Prostate gland (tissue), 2 donors: ENCODE data around the gene SPRTN. TPM values are rescaled to one million over a fixed set of nuclear protein-coding genes. Genes with fewer than 3 reads are reported as not detected.

Experiments used
- DNase-seq: peaks from one replicate; pipeline ENCODE4 v3.0.0-alpha.2; 2019; ENCODE audit warnings: low spot score
- H3K27ac ChIP-seq, 2 donors: fragments of 200-600 bp; sonication (generic); 2 replicates each; pipeline ENCODE4 v1.5.1; 2017 to 2019
- H3K27me3 ChIP-seq: fragments of 200-600 bp; sonication (generic); replicated peaks from 2 replicates; pipeline ENCODE4 v1.5.1; 2019; ENCODE audit not compliant: insufficient read depth
- H3K36me3 ChIP-seq, 2 donors: fragments of 200-600 bp; sonication (generic); 1 replicate in 1 of 2; 2 replicates in 1 of 2; pipeline versions ENCODE4 v1.5.1 to v1.8.1; 2017 to 2019
- H3K4me1 ChIP-seq: fragments of 200-600 bp; sonication (generic); replicated peaks from 2 replicates; pipeline ENCODE4 v1.5.1; 2019
- H3K4me3 ChIP-seq, 2 donors: fragments of 200-600 bp; sonication (generic); 2 replicates each; pipeline ENCODE4 v1.5.1; 2017 to 2019
- H3K9me3 ChIP-seq: fragments of 200-600 bp; sonication (generic); 2 replicates; pipeline ENCODE4 v1.5.1; 2017
- POLR2A ChIP-seq: fragments of 450-650 bp; IDR thresholded peaks from one replicate; pipeline ENCODE4 v1.6.1; 2016; ENCODE audit warnings: antibody characterized with exemption, mild to moderate bottlenecking
- POLR2AphosphoS5 ChIP-seq: sonication (generic); formaldehyde crosslinking; IDR thresholded peaks from one replicate; pipeline ENCODE4 v1.6.1; 2017; ENCODE audit warnings: antibody characterized with exemption
- WGBS: methylation state at CpG from one replicate; pipeline ENCODE4 v1.1.5; 2018; 5-methylcytosine and 5-hydroxymethylcytosine counted together
- intact Hi-C: fragments of 100-400 bp; cut with DNase I; formaldehyde crosslinking; loops from one replicate; pipeline ENCODE4 v1.14.2; 2022
- total RNA-seq, 2 donors: library from RNA; depleted of rRNA; stranded (reverse); fragments of >200 nt; gene quantifications; one replicate each; pipeline ENCODE4 v1.1.0, GENCODE V29; 2016
- TF ChIP-seq, protein P1 (sequence below), 4 experiments: fragments of 200-600 bp in 2 of 4; fragments of 450-650 bp in 2 of 4; sonication (generic) in 2 of 4; IDR thresholded peaks; 1 replicate in 3 of 4; 2 replicates in 1 of 4; pipeline ENCODE4 v1.5.1; 2016 to 2019; ENCODE audit warnings: antibody characterized with exemption in 4 of 4, mild to moderate bottlenecking in 2 of 4, moderate library complexity in 2 of 4

SPRTN gene
- total RNA-seq, 2 donors from 2014 or later, result 10.8 to 23.4 TPM

DNA sequence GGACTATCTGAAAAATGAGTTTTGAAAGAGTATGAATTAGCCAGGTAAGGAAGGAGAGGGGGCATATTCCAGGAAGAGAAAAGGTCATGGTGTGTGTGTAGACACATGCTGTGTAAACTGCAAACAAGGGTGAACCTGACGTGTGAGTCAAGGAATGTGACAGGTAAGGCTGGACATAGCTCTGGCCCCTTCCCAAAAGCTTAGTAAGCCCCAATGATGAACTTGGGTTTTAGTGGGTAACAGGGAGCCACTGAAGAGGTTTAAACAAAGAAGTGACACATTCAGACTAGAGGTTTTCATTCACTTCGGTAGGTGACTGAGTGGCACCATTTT, 47.3 kb downstream of the SPRTN start:
- intact Hi-C loops, result no loop called here

DNA sequence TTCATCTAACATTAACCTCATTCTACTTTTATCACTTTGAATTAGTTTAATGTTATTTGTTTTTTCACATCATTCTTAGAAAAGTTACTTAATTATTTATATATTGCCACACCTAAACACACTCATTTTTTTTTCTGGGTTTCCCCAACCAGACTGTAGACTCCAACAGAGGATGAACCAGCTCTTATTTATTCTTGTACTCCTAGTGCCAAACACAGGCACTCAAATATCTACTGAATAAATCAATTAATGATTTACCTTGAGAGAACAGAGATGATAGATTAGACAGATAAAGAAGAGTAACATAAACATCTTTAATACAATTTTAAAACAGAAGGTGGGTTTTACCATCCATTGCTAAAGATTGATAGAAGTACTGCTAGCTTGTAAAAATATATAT, 48.4 kb downstream of the SPRTN start:
- Histone ChIP-seq H3K4me3 (no peak overlapping the region), H3K9me3 (no peaks in the 10 kb centered on the region), H3K27me3 (no peaks in the 10 kb centered on the region), H3K27ac (no peak overlapping the region), H3K36me3 (no peaks in the 10 kb centered on the region), H3K4me1 (no peaks in the 10 kb centered on the region)
- TF ChIP-seq POLR2A, result no peak
- no peak for TF ChIP-seq POLR2AphosphoS5
- TF ChIP-seq, protein P1, sequence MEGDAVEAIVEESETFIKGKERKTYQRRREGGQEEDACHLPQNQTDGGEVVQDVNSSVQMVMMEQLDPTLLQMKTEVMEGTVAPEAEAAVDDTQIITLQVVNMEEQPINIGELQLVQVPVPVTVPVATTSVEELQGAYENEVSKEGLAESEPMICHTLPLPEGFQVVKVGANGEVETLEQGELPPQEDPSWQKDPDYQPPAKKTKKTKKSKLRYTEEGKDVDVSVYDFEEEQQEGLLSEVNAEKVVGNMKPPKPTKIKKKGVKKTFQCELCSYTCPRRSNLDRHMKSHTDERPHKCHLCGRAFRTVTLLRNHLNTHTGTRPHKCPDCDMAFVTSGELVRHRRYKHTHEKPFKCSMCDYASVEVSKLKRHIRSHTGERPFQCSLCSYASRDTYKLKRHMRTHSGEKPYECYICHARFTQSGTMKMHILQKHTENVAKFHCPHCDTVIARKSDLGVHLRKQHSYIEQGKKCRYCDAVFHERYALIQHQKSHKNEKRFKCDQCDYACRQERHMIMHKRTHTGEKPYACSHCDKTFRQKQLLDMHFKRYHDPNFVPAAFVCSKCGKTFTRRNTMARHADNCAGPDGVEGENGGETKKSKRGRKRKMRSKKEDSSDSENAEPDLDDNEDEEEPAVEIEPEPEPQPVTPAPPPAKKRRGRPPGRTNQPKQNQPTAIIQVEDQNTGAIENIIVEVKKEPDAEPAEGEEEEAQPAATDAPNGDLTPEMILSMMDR (IDR thresholded peaks at IDR 0.05), result no peak
- intact Hi-C loops, result no loop called here
- DNase-seq, result no peak

More for the DNA sequence above, 47.3 kb downstream of the SPRTN start:
- Histone ChIP-seq H3K9me3 (no peaks in the 10 kb centered on the region), H3K27me3 (no peaks in the 10 kb centered on the region), H3K4me1 (no peaks in the 10 kb centered on the region), H3K4me3 (no peak overlapping the region), H3K36me3 (no peaks in the 10 kb centered on the region), H3K27ac (no peak overlapping the region)
- TF ChIP-seq, protein P1 (IDR thresholded peaks at IDR 0.05), result no peak
- no peak for TF ChIP-seq POLR2AphosphoS5
- no peak for TF ChIP-seq POLR2A
- DNase-seq, result no peak
- WGBS, result 74% methylated on average over 2 of the region's 2 CpGs

DNA sequence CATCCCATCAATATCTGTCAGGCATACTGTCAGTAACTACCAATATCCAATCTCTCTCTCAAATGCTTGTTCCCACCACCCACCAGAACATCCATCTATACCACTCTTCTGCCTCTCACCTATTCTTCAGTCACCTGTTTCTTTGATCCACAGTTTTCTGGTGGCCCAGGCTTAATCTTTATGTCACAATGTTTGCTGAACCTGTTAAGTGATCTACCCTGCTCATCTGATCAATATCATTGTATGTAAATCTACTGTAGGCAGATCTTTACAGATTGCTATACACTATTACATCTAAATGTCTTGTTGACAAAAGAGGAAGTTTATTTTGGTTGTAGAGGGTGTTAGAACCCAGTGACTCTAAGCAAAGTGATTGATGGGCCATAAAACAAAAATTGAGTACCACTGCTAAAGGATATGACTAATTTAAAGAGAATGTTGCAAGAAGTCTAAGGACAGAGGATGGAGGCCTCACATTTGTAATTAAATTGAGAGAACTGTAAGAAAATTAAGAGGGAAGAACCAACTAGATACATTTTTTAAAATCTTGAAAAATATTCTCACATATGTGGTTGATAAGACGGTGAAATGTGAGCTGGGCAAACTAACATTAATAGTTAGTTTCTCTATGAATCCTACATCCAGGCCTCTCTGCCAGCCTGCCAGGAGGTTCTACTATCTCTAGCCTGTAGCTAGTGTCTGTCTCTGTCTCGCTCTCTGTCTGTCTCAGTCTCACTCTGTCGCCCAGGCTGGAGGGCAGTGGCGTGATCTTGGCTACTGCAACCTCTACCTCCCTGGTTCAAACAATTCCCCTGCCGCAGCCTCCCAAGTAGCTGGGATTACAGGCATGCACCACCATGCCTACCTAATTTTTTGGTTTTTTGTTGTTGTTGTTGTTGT, 49.9 kb downstream of the SPRTN start:
- Histone ChIP-seq H3K36me3 (no peaks in the 10 kb centered on the region), H3K4me3 (no peak overlapping the region), H3K27ac (no peak overlapping the region), H3K9me3 (no peaks in the 10 kb centered on the region), H3K4me1 (no peaks in the 10 kb centered on the region), H3K27me3 (no peaks in the 10 kb centered on the region)
- TF ChIP-seq, protein P1 (IDR thresholded peaks at IDR 0.05), result no peak
- TF ChIP-seq POLR2A (no peak), POLR2AphosphoS5 (no peak)
- DNase-seq, result no peak
- WGBS, result 98% methylated on average over 5 of the region's 5 CpGs
- intact Hi-C loops, result no loop called here

DNA sequence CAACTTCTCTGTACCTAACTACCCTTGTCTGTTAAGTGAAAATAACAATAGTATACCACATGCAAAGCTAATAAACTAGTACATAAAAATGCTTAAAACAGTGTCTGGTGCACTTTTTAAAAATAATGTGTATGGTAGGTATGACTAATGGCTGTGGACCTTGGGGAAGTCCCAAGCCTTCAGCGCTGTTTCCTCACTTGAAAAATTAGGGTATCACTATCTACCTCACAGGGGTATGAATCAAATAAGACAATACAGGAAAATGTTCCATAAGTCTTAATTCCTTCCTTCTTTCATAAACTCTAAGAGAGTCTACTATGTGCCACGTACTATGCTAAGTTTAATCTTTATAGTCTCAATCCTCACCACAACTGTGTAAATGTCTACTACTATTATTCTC, 52.0 kb downstream of the SPRTN start:
- no peaks in the 10 kb centered on the region for H3K27me3 ChIP-seq
- no peaks in the 10 kb centered on the region for H3K4me1 ChIP-seq
- H3K4me3 ChIP-seq, result no peak overlapping the region
- WGBS, result 87% methylated on average over 2 of the region's 2 CpGs
- no peak overlapping the region for H3K27ac ChIP-seq
- H3K9me3 ChIP-seq, result no peaks in the 10 kb centered on the region
- intact Hi-C loops, result no loop called here
- TF ChIP-seq, protein P1 (IDR thresholded peaks at IDR 0.05), result no peak
- no peak for TF ChIP-seq POLR2AphosphoS5
- no peak for TF ChIP-seq POLR2A
- no peak for DNase-seq
- H3K36me3 ChIP-seq, result no peaks in the 10 kb centered on the region
